HG03025 (cell line): ENCODE data around the gene DAPK1.

ENCODE experiments used
- ATAC-seq: cut with Tn5 transposase; IDR thresholded peaks from one replicate; pipeline ENCODE4 v1.9.1; 2021; ENCODE audit warnings: mild to moderate bottlenecking, moderate library complexity; ENCODE audit not compliant: unreplicated experiment, low FRiP score

The DAPK1 gene

DNA sequence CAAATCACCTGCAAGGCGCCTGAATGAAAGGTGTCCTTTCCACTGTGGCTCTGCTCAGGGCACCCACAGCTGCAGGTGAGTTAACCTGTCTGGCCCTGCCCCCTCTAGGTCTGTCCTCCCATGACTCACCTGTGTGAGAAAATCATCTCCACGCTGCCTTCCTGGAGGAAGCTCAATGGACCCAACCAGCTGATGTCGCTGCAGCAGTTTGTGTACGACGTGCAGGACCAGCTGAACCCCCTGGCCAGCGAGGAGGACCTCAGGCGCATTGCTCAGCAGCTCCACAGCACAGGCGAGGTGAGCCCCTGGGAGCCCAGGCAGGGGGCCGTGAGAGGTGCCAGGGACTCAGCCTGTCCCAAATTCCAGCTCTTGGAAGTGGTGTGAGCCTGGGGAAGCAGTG lies 205.3 kb downstream of the DAPK1 start:
- no peak for ATAC-seq

DNA sequence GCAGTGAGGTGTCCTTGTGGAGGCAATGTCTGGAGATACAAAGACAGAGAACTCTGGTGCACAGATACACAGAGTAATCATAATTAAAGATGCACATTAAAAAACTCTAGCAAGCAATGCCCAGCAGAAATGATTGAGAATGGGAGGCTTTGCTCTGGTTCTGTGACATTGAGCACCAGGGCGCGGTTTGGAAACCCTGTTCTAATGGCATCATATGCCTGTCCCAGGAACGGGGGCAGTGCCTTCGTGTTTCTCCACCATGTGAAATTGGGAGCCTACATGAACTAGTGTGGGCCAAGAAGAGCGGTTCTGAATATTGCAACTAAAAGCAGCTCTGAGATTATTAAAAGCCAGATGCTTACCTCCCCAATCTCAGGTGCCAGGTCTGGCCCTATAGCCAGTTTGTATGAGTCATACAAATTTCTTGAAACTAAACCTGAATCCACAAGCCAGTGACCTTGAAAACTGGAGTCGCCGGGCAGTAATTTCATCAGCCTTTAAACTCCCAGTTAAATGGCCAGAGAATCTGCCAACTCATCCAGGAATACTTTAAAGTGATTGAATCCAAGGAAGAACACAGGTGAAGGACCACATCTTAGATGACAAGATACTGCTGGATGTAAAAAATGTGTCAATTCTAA lies 206.1 kb downstream of the DAPK1 start:
- no peak for ATAC-seq

DNA sequence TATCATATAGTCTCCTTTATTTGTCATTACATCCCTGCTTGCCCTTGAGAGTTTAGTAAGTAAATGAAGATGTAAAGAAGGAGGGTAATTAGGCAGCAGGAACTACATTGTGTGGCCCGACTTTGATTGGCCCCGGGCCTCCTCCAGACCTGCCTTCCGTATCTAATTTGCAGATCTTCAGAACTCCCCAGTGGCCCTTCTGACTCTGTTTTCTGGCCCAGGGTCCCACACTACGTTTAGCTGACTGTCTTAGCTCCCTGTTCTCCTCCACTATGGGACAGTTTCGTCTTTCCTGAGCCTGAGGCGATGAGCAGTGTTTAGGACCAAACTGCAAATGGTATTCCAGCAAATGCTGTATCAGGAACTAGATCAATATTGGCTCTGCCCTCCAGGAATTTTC lies 206.7 kb downstream of the DAPK1 start:
- no peak for ATAC-seq

DNA sequence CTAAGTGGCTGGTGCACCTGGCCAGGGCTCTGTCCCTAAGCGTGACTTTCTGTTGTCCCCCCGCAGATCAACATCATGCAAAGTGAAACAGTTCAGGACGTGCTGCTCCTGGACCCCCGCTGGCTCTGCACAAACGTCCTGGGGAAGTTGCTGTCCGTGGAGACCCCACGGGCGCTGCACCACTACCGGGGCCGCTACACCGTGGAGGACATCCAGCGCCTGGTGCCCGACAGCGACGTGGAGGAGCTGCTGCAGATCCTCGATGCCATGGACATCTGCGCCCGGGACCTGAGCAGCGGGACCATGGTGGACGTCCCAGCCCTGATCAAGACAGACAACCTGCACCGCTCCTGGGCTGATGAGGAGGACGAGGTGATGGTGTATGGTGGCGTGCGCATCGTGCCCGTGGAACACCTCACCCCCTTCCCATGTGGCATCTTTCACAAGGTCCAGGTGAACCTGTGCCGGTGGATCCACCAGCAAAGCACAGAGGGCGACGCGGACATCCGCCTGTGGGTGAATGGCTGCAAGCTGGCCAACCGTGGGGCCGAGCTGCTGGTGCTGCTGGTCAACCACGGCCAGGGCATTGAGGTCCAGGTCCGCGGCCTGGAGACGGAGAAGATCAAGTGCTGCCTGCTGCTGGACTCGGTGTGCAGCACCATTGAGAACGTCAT lies 208.5 kb downstream of the DAPK1 start:
- ATAC-seq, result no peak

DNA sequence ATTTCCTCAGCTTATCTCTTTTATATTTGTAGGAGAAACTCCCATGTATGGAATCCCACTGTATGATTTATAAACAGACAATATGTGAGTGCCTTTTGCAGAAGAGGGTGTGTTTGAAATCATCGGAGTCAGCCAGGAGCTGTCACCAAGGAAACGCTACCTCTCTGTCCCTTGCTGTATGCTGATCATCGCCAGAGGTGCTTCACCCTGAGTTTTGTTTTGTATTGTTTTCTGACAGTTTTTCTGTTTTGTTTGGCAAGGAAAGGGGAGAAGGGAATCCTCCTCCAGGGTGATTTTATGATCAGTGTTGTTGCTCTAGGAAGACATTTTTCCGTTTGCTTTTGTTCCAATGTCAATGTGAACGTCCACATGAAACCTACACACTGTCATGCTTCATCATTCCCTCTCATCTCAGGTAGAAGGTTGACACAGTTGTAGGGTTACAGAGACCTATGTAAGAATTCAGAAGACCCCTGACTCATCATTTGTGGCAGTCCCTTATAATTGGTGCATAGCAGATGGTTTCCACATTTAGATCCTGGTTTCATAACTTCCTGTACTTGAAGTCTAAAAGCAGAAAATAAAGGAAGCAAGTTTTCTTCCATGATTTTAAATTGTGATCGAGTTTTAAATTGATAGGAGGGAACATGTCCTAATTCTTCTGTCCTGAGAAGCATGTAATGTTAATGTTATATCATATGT lies 210.3 kb downstream of the DAPK1 start:
- no peak for ATAC-seq

DNA sequence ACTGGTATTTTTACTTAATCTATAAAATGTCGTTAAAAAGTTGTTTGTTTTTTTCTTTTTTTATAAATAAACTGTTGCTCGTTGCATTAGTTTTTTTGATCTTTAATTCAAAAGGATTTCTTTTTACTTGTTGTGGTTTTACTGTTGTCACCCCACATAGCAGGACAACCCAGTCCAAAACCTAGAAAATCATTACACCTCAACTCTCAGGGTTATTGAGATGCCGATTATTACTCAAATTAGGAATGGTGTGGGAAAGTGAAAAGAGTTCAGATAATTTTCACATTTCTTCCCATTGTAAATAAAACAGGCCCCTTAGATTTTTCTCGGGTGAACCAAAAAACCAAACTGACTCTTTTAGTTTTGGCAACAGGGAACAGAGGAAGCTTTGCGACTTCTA lies 210.9 kb downstream of the DAPK1 start:
- no peak for ATAC-seq

DNA sequence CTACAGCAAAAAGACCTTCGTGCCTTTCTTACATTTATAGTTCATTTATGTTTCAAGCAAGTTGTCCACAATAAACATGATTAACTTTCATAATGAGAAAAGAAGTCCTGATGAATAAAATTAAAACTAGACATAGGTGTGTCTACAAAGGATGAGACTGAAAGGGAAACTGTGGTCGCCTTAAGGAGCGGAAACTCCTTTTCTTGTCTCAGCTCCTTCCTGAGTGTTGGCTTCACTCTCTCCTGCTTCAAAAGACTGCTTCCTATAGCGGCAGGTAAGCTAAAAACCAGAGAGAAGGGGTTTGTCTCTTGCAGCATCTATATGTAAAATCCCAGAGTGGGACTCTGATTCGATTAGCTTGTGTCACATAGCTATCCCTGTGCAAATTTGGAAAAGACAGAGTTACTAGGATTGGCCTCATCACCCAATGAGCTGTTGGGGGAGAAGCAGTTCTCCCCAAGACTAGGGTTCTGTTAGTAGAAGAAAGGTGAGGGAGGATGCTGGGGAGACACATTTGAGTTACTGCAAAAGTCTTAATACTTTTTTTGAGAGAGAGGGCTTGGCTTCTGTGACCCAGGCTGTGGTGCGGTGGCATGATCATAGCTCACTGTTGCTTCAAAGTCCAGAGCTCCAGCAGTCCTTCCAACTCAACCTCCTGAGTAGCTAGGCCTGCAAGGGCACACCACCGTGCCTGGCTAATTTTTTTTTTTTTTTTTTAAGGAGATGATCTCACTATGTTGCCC lies 211.5 kb downstream of the DAPK1 start:
- ATAC-seq, result no peak

DNA sequence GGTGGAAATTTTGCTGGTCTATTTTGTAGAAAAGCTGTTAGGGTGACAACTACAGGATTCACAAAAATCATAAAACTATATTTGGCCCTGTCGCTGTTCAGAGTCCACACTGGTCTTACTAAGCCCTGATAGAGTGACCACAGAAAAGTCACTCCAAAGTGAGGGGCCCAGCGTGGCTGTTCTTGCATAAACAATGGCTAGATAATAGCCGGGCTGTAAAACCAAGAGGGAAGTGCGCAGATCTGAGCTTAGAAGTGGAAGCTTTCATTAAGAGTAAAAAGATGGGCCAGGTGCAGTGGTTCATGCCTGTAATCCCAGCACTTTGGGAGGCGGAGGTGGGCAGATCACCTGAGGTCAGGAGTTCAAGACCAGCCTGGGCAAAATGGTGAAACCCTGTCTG lies 212.8 kb downstream of the DAPK1 start:
- no peak for ATAC-seq

DNA sequence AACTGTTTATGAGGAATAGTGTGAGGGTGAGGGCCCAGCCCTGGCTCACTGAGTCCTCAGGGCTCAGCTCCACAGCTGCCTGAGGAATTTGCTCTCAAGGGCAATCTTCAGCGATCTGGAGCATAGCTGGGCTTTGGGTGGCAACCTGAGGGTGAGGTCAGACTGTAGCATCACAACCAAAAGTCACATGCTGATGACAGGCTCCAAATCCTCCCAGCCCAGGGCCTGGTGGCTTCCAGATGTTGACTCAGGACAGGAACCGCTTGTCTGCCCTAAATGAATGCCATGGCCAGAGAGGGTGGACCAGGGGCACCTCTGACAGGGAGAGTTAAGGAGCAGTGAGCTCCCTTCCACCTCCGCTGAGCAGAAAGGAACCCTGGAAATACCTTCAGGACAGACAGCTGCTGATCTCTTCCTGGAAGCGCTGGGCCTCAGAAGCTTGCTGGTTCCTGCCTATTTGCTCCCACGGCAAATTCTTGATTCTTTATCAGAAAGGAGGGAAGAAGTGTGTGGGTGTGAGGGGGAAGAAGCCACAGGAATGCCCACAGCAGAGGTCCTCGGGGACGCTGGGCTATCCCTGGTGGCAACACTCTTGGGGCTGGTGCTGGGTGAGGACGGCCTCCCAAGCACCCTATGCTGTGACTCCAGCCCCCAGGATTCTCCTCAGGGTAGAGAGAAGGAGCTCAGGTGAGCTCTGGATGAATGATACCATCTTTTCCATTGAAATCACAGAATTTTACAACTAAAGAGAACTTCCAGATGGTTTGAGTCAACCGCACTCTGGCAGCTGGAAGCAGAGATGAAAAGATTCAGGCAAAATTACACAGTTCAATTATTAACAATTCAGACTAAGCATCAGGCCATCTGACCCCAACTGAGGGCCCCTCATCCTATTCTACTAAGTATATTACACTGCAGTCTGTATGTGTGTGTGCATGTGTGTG lies 214.5 kb downstream of the DAPK1 start:
- no peak for ATAC-seq

DNA sequence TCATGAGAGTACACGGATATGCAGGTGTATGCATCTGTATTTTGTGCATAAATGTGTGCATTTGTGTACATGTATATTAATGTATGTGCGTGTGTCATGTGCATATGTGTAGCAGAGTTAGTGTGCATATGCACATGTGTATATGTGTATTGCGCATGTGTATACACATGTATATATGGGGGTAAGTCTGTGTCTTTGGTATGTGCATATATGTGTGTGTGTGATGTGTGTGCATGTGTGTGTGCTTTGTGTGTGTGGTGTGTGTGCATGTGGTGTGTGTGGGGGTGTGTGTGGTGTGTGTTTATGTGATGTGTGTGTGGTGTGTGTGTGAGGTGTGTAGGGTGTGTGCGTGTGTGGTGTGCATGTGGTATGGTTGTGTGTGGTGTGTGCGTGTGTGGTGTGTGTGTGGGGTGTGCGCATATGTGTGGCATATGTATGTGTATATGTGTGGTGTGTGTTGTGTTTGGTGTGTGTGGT lies 215.2 kb downstream of the DAPK1 start:
- no peak for ATAC-seq

DNA sequence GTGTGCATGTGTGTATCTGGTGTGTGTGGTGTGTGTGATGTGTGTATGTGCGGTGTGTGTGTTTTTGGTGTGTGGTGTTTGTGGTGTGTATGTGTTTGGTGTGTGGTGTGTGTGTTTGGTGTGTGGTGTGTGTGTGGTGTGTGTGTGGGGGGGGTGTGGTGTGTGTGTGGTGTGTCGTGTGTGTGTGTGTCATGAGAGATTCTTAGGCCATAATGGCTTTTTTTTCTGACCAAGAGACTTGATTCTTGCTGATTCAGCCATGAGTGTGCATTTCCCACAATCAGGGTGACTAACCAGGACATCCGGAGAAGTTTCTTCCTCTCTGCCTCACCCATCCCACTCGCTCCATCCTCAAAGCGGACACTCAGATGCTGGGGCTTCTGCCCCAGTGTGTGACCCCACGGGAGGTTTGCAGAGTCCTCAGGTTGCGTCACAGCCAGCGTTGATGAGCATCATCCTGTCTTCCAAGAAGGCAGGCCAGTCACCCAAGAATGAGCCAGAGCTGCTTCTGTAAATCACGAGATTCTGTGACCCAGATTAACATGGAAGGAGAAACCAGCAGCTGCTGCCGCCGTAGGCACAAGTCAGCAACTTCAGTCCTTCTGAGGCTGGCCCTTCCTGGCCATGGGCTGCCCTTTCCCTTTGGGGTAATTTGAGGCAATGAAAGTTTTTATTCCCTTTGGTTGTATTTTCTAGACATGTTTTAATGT lies 215.8 kb downstream of the DAPK1 start:
- no peak for ATAC-seq

DNA sequence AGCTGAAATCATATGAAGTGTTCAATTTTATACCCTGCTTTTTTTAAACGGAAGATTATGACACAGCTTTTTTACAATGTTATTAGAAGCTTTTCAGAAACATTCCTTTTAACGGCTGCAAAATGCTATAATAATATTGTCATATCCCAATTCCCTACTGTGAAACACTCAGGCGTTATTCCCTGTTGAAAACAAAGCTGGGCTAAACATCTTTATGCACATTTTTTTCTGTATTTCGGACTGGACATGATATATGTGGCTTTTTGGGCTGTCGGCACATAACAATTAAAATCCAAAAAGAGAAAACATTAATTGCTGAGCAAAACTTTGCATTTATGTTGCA lies 216.3 kb downstream of the DAPK1 start:
- ATAC-seq, result no peak

DNA sequence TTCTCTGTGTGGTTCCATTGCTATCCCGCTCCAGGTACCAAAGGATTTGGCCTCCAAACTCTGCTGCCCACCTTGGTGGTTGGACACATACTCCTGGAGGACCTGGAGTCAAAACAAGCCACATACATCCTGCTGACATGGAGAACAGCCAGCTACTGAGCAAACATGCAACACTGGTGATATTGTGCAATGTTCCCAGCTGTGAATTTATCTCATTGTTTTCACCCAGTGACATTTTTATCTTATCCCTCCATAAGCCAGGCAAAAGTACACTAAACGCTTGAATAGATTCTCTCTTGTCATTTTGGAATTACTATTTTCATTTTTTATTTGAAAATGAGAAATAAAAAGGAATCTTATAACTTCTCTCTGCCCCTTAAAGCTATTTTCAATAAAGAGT lies 217.2 kb downstream of the DAPK1 start:
- no peak for ATAC-seq

DNA sequence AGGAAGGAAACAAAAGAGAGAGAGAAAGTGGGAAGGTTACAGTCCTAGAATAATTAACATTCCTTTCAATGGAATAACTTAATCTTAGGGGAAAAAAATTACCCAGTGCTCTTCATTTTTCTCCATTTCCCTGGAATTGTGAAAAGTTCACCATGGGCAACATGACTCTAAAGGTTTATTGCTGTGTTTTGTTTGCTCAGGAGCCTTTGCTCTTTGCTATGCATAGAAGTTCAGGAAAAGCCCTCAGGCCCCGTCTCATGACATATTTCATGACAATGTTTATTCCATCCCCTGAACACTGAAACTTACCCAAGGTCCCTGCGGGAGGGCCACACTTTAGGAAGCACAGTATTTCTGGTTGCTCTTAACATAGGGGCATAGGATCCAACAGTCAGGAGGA lies 218.5 kb downstream of the DAPK1 start:
- no peak for ATAC-seq

DNA sequence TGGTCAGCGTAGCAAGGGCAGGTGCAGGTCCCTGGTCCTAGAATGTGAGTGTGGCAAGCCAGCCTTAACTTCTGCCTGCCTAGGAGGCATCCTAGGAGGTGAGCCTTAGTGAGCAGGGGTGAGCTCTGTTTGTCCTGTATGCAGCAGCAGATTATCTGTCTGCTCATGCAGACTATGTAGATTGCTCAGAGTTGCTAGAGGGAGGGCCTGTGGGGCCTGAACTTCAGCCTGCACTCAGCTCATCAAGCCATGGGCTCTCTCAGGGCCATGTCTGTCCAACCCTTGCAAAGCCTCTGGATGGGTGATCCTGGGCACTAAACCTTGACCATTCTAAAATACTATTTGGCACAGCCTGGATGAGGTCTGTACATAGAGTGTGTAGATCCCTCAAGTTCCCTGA lies 219.8 kb downstream of the DAPK1 start:
- ATAC-seq, result no peak

DNA sequence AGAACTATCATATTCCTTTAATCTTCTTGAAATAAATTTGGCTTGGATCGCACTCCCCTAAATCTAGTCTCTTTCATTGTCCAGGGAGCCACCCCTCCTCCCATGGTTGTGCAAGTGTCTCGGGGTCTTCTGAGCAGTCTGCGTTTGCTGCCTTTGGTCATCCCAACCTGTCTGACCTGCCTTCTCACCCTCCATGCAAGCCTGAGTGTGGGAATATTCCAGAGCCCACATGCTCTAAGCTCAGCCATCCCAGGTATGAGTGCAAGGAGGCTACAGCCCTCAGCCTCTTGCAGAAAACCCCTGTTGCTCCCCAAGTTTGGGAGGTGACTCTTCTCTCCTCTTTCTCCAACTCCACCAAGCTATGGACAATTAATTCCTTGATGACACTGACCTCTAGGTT lies 220.6 kb downstream of the DAPK1 start:
- ATAC-seq, result no peak

DNA sequence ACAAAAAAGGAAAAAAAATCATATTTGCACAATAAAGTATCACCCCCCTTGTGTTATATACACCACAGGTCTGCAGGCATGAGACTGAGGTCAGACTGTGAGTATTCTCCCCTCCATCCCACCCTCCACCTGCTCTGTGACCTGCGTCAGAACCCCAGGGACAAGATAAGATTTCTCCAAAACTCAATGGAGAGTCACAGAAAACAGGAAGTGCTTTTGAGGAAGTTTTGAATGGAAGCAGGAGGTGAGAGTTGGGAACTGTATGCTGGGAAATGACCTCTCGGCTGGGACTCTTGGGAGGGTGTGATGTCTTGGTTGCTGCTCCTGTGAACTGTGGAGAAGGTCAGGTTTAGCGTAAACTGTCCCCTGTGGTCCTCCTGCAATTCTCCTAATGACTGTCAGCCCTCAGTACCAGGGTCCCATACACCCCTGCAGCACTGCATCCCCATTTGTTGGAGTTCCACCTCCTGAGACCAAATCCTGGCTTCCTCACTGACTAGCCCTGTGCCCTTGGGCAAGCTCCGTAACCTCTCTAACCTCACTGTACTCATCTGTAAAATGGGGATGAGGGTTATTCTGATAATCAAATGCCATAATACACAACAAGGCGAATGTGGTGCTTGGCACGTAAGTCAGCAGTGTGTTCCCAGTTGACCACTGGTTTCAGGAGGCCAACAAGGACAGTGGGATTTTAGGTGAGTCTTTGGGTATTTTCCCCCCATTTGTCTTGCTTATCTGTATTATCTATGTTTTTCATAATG lies 221.4 kb downstream of the DAPK1 start:
- no peak for ATAC-seq

DNA sequence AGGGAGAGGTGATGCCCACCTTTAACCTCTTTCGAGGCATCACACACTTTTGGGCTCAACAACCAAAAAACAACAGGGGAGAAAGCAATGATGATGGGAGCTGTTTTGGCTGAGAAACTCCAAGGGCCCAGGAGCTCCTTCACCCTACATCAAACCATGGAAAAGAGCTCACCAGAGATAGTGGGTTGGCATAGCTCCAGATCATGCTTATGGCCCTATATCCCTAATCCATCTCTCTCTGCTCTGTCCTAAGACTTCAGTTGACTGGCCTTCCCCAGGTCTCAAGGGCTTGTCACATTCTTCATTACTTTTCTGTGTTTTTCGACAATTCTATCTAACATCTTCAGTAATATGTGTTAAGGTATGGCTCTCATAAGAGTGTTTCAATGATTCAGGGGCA lies 222.5 kb downstream of the DAPK1 start:
- ATAC-seq, result no peak
